Esophagus muscularis mucosa (tissue), 4 donors: ENCODE measurements around the gene MPC1. TPM values are rescaled to one million over a fixed set of nuclear protein-coding genes. Genes with fewer than 3 reads are reported as not detected.

Experiments used
- DNase-seq: peaks from one replicate; pipeline ENCODE4 v3.0.0-alpha.2; 2017; ENCODE audit errors: extremely low spot score
- H3K27ac ChIP-seq, 4 donors: fragments of 200-600 bp; sonication (generic); replicated peaks in 1 of 4; 1 replicate in 3 of 4; 2 replicates in 1 of 4; pipeline ENCODE4 v1.5.1; 2016 to 2019; ENCODE audit warnings: mild to moderate bottlenecking in 1 of 4
- H3K27me3 ChIP-seq, 4 donors: fragments of 200-600 bp; sonication (generic); one replicate each; pipeline versions ENCODE4 v1.5.1 to v1.6.0; 2016 to 2019
- H3K36me3 ChIP-seq, 4 donors: fragments of 200-600 bp; sonication (generic); one replicate each; pipeline ENCODE4 v1.5.1; 2016 to 2019
- H3K4me1 ChIP-seq, 4 donors: fragments of 200-600 bp; sonication (generic); one replicate each; pipeline ENCODE4 v1.5.1; 2016 to 2019
- H3K4me3 ChIP-seq, 4 donors: fragments of 200-600 bp; sonication (generic); 1 replicate in 2 of 4; 2 replicates in 2 of 4; pipeline ENCODE4 v1.5.1; 2016 to 2019; ENCODE audit warnings: mild to moderate bottlenecking in 4 of 4, moderate library complexity in 1 of 4
- H3K9me3 ChIP-seq, 4 donors: fragments of 200-600 bp; sonication (generic); 1 replicate in 3 of 4; 2 replicates in 1 of 4; pipeline ENCODE4 v1.5.1; 2016 to 2019
- POLR2AphosphoS5 ChIP-seq, 2 donors: sonication (generic); formaldehyde crosslinking; IDR thresholded peaks; one replicate each; pipeline ENCODE4 v1.6.1; 2017; ENCODE audit warnings: antibody characterized with exemption in 2 of 2
- WGBS: methylation state at CpG from one replicate; pipeline ENCODE4 v1.1.5; 2018; 5-methylcytosine and 5-hydroxymethylcytosine counted together
- intact Hi-C: fragments of 100-400 bp; cut with DNase I; formaldehyde crosslinking; loops from one replicate; pipeline ENCODE4 v1.15.1; 2023
- total RNA-seq, 4 donors: library from RNA; depleted of rRNA; stranded (reverse); fragments of >200 nt; gene quantifications; one replicate each; pipeline versions ENCODE4 v1.1.0 to v1.2.1, GENCODE V29; 2016

The MPC1 gene
- total RNA-seq, 4 donors from 2014 or later, result 54.7 to 68.1 (median 63.1) TPM

- Histone ChIP-seq H3K4me1 (peaks cover 0 to 3% (median 0%) of the 10 kb centered on the region in 4 donors), H3K9me3 (no peaks in the 10 kb centered on the region), H3K36me3 (peaks cover 0 to 19% (median 5%) of the 10 kb centered on the region in 4 donors), H3K4me3 (no peak overlapping the region), H3K27ac (no peak overlapping the region), H3K27me3 (no peaks in the 10 kb centered on the region)
- intact Hi-C loops, result no loop called here
- no peak for TF ChIP-seq POLR2AphosphoS5 (IDR thresholded peaks at IDR 0.05)
- DNase-seq, result no peak
- WGBS, result 76% methylated on average over 11 of the region's 11 CpGs
Measured at GRCh38 chr6:166315436-166315835, 67.3 kb downstream of the MPC1 start.

Other genes with a start within 250 kb of the MPC1 start
- under 1 TPM in 1 of 4 donors, not detected in 3; 0.17 TPM for gene TBXT, start 215.1 kb downstream of the MPC1 start, total RNA-seq
- under 1 TPM in 1 of 4 donors, not detected in 3; 0.23 TPM for gene PRR18, start 74.5 kb downstream of the MPC1 start, total RNA-seq
- 10 to 100 TPM; 19.8 to 34.9 (median 27.9) TPM for gene SFT2D1, start 40.4 kb downstream of the MPC1 start, total RNA-seq
- 1 to 10 TPM; 1.2 to 2.9 (median 2.1) TPM for gene RAMACL, start 203.7 kb upstream of the MPC1 start, total RNA-seq
- 100 to 1,000 TPM in 3 of 4 donors, 10 to 100 TPM in 1; 83.9 to 126 (median 112) TPM for gene RPS6KA2, start 244.3 kb upstream of the MPC1 start, total RNA-seq